ENCODE measurements around the gene NELFE. TPM values are rescaled to one million over a fixed set of nuclear protein-coding genes. Genes with fewer than 3 reads are reported as not detected.

The NELFE gene
- total RNA-seq, 4 donors from 2014 or later = 64.1 to 89.7 (median 70.4) TPM

GRCh38 chr6:31927242-31927862 lies 31.4 kb downstream of the NELFE start, which contains the start of gene C2:
Gene C2 (plus strand): TSS chr6:31927717. CDS start chr6:31927753, 36 bp downstream.
- WGBS, 2 donors (ENCODE audit: low coverage in 1 of 2) = 30 to 49% methylated on average over 2 to 10 of the region's 11 CpGs
- no peak for ATAC-seq
- TF ChIP-seq EP300 (IDR thresholded peaks at IDR 0.05) = no peak
- TF ChIP-seq POLR2AphosphoS5 (IDR thresholded peaks at IDR 0.05) = no peak
- TF ChIP-seq POLR2A (IDR thresholded peaks at IDR 0.05) = no peak
- no peak for TF ChIP-seq CTCF (IDR thresholded peaks at IDR 0.05)
- Histone ChIP-seq H3K4me1 (no peaks in the 10 kb centered on the region), H3K27ac (no peak within 1 kb of the TSS), H3K36me3 (no peaks in the 10 kb centered on the region), H3K27me3 (peaks cover 23% of the 10 kb centered on the region), H3K9me3 (no peaks in the 10 kb centered on the region), H3K4me3 (peak within 1 kb of the TSS in 1 of 2 donors; percentile 29)

GRCh38 chr6:31922942-31923341 lies 35.8 kb downstream of the NELFE start:
- TF ChIP-seq CTCF (IDR thresholded peaks at IDR 0.05) = peak in 1 of 4 experiments; percentile 15
- no peak for TF ChIP-seq EP300 (IDR thresholded peaks at IDR 0.05)
- WGBS, 2 donors (ENCODE audit: low coverage in 1 of 2) = 3 to 15% methylated on average over 4 to 5 of the region's 5 CpGs
- ATAC-seq = no peak

GRCh38 chr6:31920811-31921210 lies 38.0 kb downstream of the NELFE start:
- no peaks in the 10 kb centered on the region for H3K36me3 ChIP-seq
- no peaks in the 10 kb centered on the region for H3K4me1 ChIP-seq
- no peaks in the 10 kb centered on the region for H3K9me3 ChIP-seq
- 17 to 43% methylated on average over 1 of the region's 2 CpGs for WGBS, 2 donors (ENCODE audit: low coverage in 1 of 2)
- no peak overlapping the region for H3K4me3 ChIP-seq
- no peak overlapping the region for H3K27ac ChIP-seq
- H3K27me3 ChIP-seq = no peaks in the 10 kb centered on the region
- TF ChIP-seq POLR2AphosphoS5 (IDR thresholded peaks at IDR 0.05) (no peak), POLR2A (IDR thresholded peaks at IDR 0.05) (no peak)
- no peak for ATAC-seq

More at GRCh38 chr6:31922942-31923341, 35.8 kb downstream of the NELFE start:
- H3K27me3 ChIP-seq = no peaks in the 10 kb centered on the region
- no peak overlapping the region for H3K27ac ChIP-seq
- no peaks in the 10 kb centered on the region for H3K36me3 ChIP-seq
- no peaks in the 10 kb centered on the region for H3K9me3 ChIP-seq
- no peaks in the 10 kb centered on the region for H3K4me1 ChIP-seq
- H3K4me3 ChIP-seq = no peak overlapping the region

GRCh38 chr6:31919624-31920303 lies 39.0 kb downstream of the NELFE start:
- H3K9me3 ChIP-seq = no peaks in the 10 kb centered on the region
- H3K27ac ChIP-seq = no peak overlapping the region
- no peaks in the 10 kb centered on the region for H3K4me1 ChIP-seq
- no peak for ATAC-seq
- no peaks in the 10 kb centered on the region for H3K36me3 ChIP-seq
- no peaks in the 10 kb centered on the region for H3K27me3 ChIP-seq
- TF ChIP-seq POLR2AphosphoS5 (IDR thresholded peaks at IDR 0.05) (no peak), EP300 (IDR thresholded peaks at IDR 0.05) (no peak), CTCF (IDR thresholded peaks at IDR 0.05) (no peak), POLR2A (IDR thresholded peaks at IDR 0.05) (no peak)
- 65 to 83% methylated on average over 4 to 5 of the region's 6 CpGs for whole genome bisulfite sequencing, 2 donors (ENCODE audit: low coverage in 1 of 2)
- H3K4me3 ChIP-seq = no peak overlapping the region

GRCh38 chr6:31918069-31918720 lies 40.6 kb downstream of the NELFE start:
- ATAC-seq = no peak
- WGBS, 2 donors (ENCODE audit: low coverage in 1 of 2) = 59 to 77% methylated on average over 4 to 8 of the region's 8 CpGs
- TF ChIP-seq POLR2A (IDR thresholded peaks at IDR 0.05) (no peak), POLR2AphosphoS5 (IDR thresholded peaks at IDR 0.05) (no peak), EP300 (IDR thresholded peaks at IDR 0.05) (no peak), CTCF (IDR thresholded peaks at IDR 0.05) (no peak)
- Histone ChIP-seq H3K27ac (no peak overlapping the region), H3K4me1 (no peaks in the 10 kb centered on the region), H3K4me3 (no peak overlapping the region), H3K36me3 (no peaks in the 10 kb centered on the region), H3K27me3 (no peaks in the 10 kb centered on the region), H3K9me3 (no peaks in the 10 kb centered on the region)
